ENCODE results near the gene CHRNB4.

DNA sequence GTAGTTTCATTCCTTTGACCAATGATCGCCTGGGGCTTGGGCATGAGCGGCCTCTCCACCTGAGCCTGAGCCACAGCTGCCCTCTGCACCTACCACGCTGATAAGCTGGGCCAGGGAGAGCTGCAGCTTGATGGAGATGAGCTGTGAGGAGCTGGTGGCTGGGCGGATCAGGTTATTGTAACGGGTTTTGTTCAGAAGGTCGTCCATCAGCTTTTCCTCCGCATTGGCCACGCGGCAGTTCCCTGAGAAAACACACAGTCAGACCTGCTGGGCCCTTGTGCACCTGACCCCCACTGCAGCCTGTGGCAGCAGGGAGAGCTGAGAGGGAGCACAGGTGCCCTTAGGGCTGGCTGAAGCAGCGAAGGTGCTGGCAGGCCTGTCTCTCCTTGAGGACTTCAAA, 5.7 kb downstream of the CHRNB4 start:
- TF ChIP-seq GATA2 (IDR thresholded peaks at IDR 0.05; ENCODE audit: low read depth, low read length) (no peak), GATA3 (IDR thresholded peaks at IDR 0.05; ENCODE audit: low read depth, low read length) (no peak)
